GM12878 (cell line): Measurements from ENCODE around the gene SASH3. TPM values are rescaled to one million over a fixed set of nuclear protein-coding genes. Genes with fewer than 3 reads are reported as not detected.

ENCODE experiments used
- ATAC-seq: fragments of 200-7000 bp; cut with Tn5 transposase; 3 replicates; pipeline ENCODE4 v1.9.1; 2020; ENCODE audit warnings: mild to moderate bottlenecking, moderate library complexity
- BruUV-seq: library from RNA; stranded (reverse); fragments of 400-500 nt; replicated peaks from 2 replicates; lab custom pipeline; 2021; lab: Mats Ljungman, UMichigan
- CTCF ChIA-PET: fragments of 300-600 bp; sonication (Branson Sonifier 250); formaldehyde crosslinking; extraction: SDS; loops from one replicate; lab custom pipeline; 2021; ENCODE audit warnings: inconsistent platforms; lab: Yijun Ruan, JAX
- POLR2A ChIA-PET: fragments of 350-600 bp; formaldehyde crosslinking; extraction: SDS; loops from one replicate; lab custom pipeline; 2021; ENCODE audit warnings: inconsistent platforms; lab: Charles Lee
- RAD21 ChIA-PET: fragments of 300-600 bp; sonication (Branson Sonifier 250); formaldehyde crosslinking; loops from one replicate; lab custom pipeline; 2023; ENCODE audit warnings: antibody characterized with exemption; ENCODE audit not compliant: unreplicated experiment; lab: Charles Lee
- SMC1A ChIA-PET: fragments of 300-600 bp; sonication (Branson Sonifier 250); formaldehyde crosslinking; loops from one replicate; lab custom pipeline; 2023; ENCODE audit not compliant: unreplicated experiment, uncharacterized antibody; lab: Charles Lee
- DNase-seq: peaks from one replicate; pipeline ENCODE4 v3.0.0-alpha.2; 2011; ENCODE audit warnings: low read depth, low spot score
- FAIRE-seq: peaks from 3 replicates; lab custom pipeline; 2011; peaks lifted over from hg19 to GRCh38; lab: Jason Lieb, UNC
- H2AFZ ChIP-seq: 2 replicates; pipeline ENCODE4 v1.6.0; 2011; ENCODE audit warnings: low read depth, low read length, control low read depth; ENCODE audit not compliant: control insufficient read depth
- H3K27ac ChIP-seq: 2 replicates; pipeline ENCODE4 v1.5.1; 2011; ENCODE audit warnings: control low read depth; ENCODE audit not compliant: control insufficient read depth, insufficient read depth
- H3K27me3 ChIP-seq, 2 experiments: replicated peaks in 1 of 2; 2 replicates each; pipeline versions ENCODE4 v1.6.0 to v1.6.1; 2011; ENCODE audit warnings: low read length in 1 of 2; ENCODE audit not compliant: control insufficient read depth in 2 of 2, insufficient read depth in 2 of 2
- H3K36me3 ChIP-seq, 2 experiments: 2 replicates each; pipeline ENCODE4 v1.5.1; 2011; ENCODE audit warnings: low read length in 1 of 2; ENCODE audit not compliant: control insufficient read depth in 2 of 2, insufficient read depth in 2 of 2
- H3K4me1 ChIP-seq: 2 replicates; pipeline ENCODE4 v1.6.1; 2011; ENCODE audit warnings: mild to moderate bottlenecking, low read length, moderate library complexity, mixed read lengths; ENCODE audit not compliant: control insufficient read depth, insufficient read depth
- H3K4me2 ChIP-seq: 2 replicates; pipeline ENCODE4 v1.6.0; 2011; ENCODE audit warnings: control low read depth; ENCODE audit not compliant: control insufficient read depth, insufficient read depth
- H3K4me3 ChIP-seq: fragments of 200-600 bp; sonication (generic); 2 replicates; pipeline ENCODE4 v1.5.1; 2016
- H3K79me2 ChIP-seq: 2 replicates; pipeline ENCODE4 v1.6.0; 2011; ENCODE audit warnings: low read length; ENCODE audit not compliant: control insufficient read depth, insufficient read depth
- H3K9ac ChIP-seq: 2 replicates; pipeline ENCODE4 v1.8.0; 2011; ENCODE audit warnings: low read length, control low read depth, mixed read lengths; ENCODE audit not compliant: control insufficient read depth, insufficient read depth
- H3K9me3 ChIP-seq: replicated peaks from 3 replicates; pipeline ENCODE4 v1.5.1; 2011; ENCODE audit warnings: mild to moderate bottlenecking, low read length; ENCODE audit not compliant: control insufficient read depth, insufficient read depth
- H4K20me1 ChIP-seq: 2 replicates; pipeline ENCODE4 v1.6.0; 2011; ENCODE audit not compliant: control insufficient read depth, insufficient read depth
- EED ChIP-seq: sonication (generic); IDR thresholded peaks from 2 replicates; pipeline ENCODE4 v1.6.1; 2016; ENCODE audit warnings: antibody characterized with exemption, low read depth
- EGR1 ChIP-seq, 2 experiments: IDR thresholded peaks; 1 replicate in 1 of 2; 2 replicates in 1 of 2; pipeline ENCODE4 v1.6.1; 2011 to 2012; ENCODE audit warnings: low read depth in 2 of 2, low read length in 2 of 2, borderline replicate concordance in 1 of 2, mild to moderate bottlenecking in 1 of 2, moderate library complexity in 1 of 2
- EZH2 ChIP-seq: IDR thresholded peaks from 2 replicates; pipeline ENCODE4 v1.6.1; 2012; ENCODE audit warnings: low read depth, mild to moderate bottlenecking, control low read depth, inconsistent platforms, low read length, borderline replicate concordance; ENCODE audit not compliant: control insufficient read depth
- FOS ChIP-seq: IDR thresholded peaks from 3 replicates; pipeline ENCODE4 v1.6.1; 2011; ENCODE audit warnings: borderline replicate concordance; ENCODE audit not compliant: insufficient read length; ENCODE audit errors: extremely low read depth
- KDM1A ChIP-seq: fragments of 200-600 bp; sonication (generic); IDR thresholded peaks from 2 replicates; pipeline ENCODE4 v1.6.1; 2016; ENCODE audit warnings: borderline replicate concordance
- LARP7 ChIP-seq: fragments of 450-650 bp; IDR thresholded peaks from 2 replicates; pipeline ENCODE4 v1.6.1; 2017; ENCODE audit warnings: mild to moderate bottlenecking
- MEF2B ChIP-seq: fragments of 450-650 bp; IDR thresholded peaks from 2 replicates; pipeline ENCODE4 v1.6.1; 2018; ENCODE audit warnings: mild to moderate bottlenecking, moderate library complexity; ENCODE audit not compliant: partially characterized antibody, poor library complexity, severe bottlenecking
- NFIC ChIP-seq: IDR thresholded peaks from 2 replicates; pipeline ENCODE4 v1.6.1; 2012; ENCODE audit warnings: low read depth, mild to moderate bottlenecking, inconsistent platforms, low read length, moderate library complexity
- PML ChIP-seq: IDR thresholded peaks from 2 replicates; pipeline ENCODE4 v1.6.1; 2012; ENCODE audit warnings: low read length, inconsistent platforms
- POLR2AphosphoS2 ChIP-seq: IDR thresholded peaks from 2 replicates; pipeline ENCODE4 v1.6.1; 2011; ENCODE audit warnings: low read depth, mild to moderate bottlenecking, low read length, improper control_type of control experiment, moderate library complexity
- WRNIP1 ChIP-seq: IDR thresholded peaks from 2 replicates; pipeline ENCODE4 v1.6.1; 2011; ENCODE audit warnings: low read depth, low read length, improper control_type of control experiment, borderline replicate concordance
- WGBS: methylation state at CpG from one replicate; pipeline ENCODE4 v1.1.6; 2016; ENCODE audit warnings: low lambda C conversion rate; ENCODE audit not compliant: insufficient replicate concordance, insufficient coverage; ENCODE audit errors: missing lambda C conversion rate; 5-methylcytosine and 5-hydroxymethylcytosine counted together
- in situ Hi-C: fragments of 300-500 bp; cut with MboI; formaldehyde crosslinking; loops from 9 replicates; pipeline ENCODE4 v1.14.3; 2018; ENCODE audit warnings: mixed read lengths
- intact Hi-C: fragments of 100-400 bp; cut with micrococcal nuclease; formaldehyde crosslinking; loops from one replicate; pipeline ENCODE4 v1.14.2; 2022; ENCODE audit not compliant: unreplicated experiment
- polyA plus RNA-seq, 11 experiments: library from polyadenylated mRNA; depleted of rRNA in 4 of 11; unstranded in 6 of 11; stranded (reverse) in 5 of 11; fragments of >200 nt; fragmentation: Nextera tagmentation in 4 of 11; fragmentation: Illumina TruSeq in 1 of 11; extraction: Ambion mirVana in 4 of 11; extraction: Trizol in 1 of 11; gene quantifications; 1 replicate in 1 of 11; 2 replicates in 10 of 11; pipeline versions ENCODE4 v1.2.1 to v1.2.3, GENCODE V29; 2011 to 2016; ENCODE audit warnings: inconsistent platforms in 2 of 11, missing spikeins in 2 of 11, low read depth in 1 of 11
- total RNA-seq, 4 experiments: library from RNA; depleted of rRNA in 3 of 4; stranded (reverse); fragments of >200 nt in 3 of 4; fragmentation: Illumina TruSeq in 1 of 4; extraction: Trizol in 1 of 4; gene quantifications; 2 replicates each; pipeline versions ENCODE4 v1.2.1 to v1.2.3, GENCODE V29; 2013 to 2021
- TF ChIP-seq, protein P1 (sequence below): fragments of 450-650 bp; IDR thresholded peaks from 2 replicates; pipeline ENCODE4 v1.6.1; 2014; ENCODE audit warnings: mild to moderate bottlenecking
- TF ChIP-seq, protein P2 (sequence below): fragments of 450-650 bp; formaldehyde crosslinking; IDR thresholded peaks from 2 replicates; pipeline ENCODE4 v1.4.0; 2022; ENCODE audit warnings: mild to moderate bottlenecking, moderate library complexity
- TF ChIP-seq, protein P3 (sequence below): IDR thresholded peaks from 2 replicates; pipeline ENCODE4 v1.6.1; 2011; ENCODE audit warnings: low read depth, mild to moderate bottlenecking, low read length, moderate library complexity, borderline replicate concordance; ENCODE audit errors: extremely low read depth
- TF ChIP-seq, protein P4 (sequence below): fragments of 450-650 bp; formaldehyde crosslinking; IDR thresholded peaks from 2 replicates; pipeline ENCODE4 v1.4.0; 2020; ENCODE audit warnings: mild to moderate bottlenecking, moderate library complexity

SASH3 gene
- total and polyA plus RNA-seq, 10 of the 15 experiments (the other 5 are each of a cell fraction or from before 2014, with no cell fraction given): 23.1 to 233 (median 160) TPM

DNA sequence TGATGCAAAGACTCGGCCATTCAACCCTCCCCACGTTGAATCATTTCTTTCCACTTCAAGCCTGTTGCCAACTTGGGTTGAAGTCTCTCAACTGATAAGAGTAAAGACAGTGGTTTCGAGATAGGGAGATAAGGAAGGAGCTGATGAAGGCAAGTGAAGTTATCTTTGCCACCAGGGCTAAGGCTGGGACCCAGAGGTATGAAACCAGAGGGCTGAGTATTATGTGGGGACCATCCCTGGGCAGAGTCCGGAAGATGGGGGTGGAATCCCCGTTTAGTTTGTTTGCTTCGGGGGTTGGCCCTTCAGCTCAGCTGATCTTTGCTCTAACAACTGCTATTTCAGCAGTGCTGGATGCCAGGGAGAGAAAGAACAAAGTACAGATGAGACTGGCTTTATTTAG lies 43.3 kb upstream of the SASH3 start:
- SMC1A ChIA-PET: interaction anchor here (0.7 kb wide), 1 partner anchor 22 kb away, joined by 3 read pairs; no protein-coding TSS in a partner anchor
- no TSS peak for BruUV-seq
- no peak for FAIRE-seq
- TF ChIP-seq EZH2: no peak
- no peak for TF ChIP-seq PML
- no peak for TF ChIP-seq WRNIP1
- no peak for TF ChIP-seq MEF2B
- TF ChIP-seq, protein P1, sequence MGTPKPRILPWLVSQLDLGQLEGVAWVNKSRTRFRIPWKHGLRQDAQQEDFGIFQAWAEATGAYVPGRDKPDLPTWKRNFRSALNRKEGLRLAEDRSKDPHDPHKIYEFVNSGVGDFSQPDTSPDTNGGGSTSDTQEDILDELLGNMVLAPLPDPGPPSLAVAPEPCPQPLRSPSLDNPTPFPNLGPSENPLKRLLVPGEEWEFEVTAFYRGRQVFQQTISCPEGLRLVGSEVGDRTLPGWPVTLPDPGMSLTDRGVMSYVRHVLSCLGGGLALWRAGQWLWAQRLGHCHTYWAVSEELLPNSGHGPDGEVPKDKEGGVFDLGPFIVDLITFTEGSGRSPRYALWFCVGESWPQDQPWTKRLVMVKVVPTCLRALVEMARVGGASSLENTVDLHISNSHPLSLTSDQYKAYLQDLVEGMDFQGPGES: no peak
- TF ChIP-seq NFIC: no peak
- TF ChIP-seq LARP7: no peak
- no peak for TF ChIP-seq KDM1A
- TF ChIP-seq, protein P2, sequence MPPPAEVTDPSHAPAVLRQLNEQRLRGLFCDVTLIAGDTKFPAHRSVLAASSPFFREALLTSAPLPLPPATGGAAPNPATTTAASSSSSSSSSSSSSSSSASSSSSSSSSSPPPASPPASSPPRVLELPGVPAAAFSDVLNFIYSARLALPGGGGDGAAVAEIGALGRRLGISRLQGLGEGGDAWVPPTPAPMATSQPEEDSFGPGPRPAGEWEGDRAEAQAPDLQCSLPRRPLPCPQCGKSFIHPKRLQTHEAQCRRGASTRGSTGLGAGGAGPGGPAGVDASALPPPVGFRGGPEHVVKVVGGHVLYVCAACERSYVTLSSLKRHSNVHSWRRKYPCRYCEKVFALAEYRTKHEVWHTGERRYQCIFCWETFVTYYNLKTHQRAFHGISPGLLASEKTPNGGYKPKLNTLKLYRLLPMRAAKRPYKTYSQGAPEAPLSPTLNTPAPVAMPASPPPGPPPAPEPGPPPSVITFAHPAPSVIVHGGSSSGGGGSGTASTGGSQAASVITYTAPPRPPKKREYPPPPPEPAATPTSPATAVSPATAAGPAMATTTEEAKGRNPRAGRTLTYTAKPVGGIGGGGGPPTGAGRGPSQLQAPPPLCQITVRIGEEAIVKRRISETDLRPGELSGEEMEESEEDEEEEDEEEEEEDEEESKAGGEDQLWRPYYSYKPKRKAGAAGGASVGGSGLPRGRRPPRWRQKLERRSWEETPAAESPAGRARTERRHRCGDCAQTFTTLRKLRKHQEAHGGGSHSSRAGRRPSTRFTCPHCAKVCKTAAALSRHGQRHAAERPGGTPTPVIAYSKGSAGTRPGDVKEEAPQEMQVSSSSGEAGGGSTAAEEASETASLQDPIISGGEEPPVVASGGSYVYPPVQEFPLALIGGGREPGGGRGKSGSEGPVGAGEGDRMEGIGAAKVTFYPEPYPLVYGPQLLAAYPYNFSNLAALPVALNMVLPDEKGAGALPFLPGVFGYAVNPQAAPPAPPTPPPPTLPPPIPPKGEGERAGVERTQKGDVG: no peak
- TF ChIP-seq, protein P3, sequence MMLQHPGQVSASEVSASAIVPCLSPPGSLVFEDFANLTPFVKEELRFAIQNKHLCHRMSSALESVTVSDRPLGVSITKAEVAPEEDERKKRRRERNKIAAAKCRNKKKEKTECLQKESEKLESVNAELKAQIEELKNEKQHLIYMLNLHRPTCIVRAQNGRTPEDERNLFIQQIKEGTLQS: no peak
- TF ChIP-seq FOS: no peak
- TF ChIP-seq, protein P4, sequence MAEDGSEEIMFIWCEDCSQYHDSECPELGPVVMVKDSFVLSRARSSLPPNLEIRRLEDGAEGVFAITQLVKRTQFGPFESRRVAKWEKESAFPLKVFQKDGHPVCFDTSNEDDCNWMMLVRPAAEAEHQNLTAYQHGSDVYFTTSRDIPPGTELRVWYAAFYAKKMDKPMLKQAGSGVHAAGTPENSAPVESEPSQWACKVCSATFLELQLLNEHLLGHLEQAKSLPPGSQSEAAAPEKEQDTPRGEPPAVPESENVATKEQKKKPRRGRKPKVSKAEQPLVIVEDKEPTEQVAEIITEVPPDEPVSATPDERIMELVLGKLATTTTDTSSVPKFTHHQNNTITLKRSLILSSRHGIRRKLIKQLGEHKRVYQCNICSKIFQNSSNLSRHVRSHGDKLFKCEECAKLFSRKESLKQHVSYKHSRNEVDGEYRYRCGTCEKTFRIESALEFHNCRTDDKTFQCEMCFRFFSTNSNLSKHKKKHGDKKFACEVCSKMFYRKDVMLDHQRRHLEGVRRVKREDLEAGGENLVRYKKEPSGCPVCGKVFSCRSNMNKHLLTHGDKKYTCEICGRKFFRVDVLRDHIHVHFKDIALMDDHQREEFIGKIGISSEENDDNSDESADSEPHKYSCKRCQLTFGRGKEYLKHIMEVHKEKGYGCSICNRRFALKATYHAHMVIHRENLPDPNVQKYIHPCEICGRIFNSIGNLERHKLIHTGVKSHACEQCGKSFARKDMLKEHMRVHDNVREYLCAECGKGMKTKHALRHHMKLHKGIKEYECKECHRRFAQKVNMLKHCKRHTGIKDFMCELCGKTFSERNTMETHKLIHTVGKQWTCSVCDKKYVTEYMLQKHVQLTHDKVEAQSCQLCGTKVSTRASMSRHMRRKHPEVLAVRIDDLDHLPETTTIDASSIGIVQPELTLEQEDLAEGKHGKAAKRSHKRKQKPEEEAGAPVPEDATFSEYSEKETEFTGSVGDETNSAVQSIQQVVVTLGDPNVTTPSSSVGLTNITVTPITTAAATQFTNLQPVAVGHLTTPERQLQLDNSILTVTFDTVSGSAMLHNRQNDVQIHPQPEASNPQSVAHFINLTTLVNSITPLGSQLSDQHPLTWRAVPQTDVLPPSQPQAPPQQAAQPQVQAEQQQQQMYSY: no peak
- no peak for TF ChIP-seq POLR2AphosphoS2
- no peak for TF ChIP-seq EED
- no peak for TF ChIP-seq EGR1 (IDR thresholded peaks at IDR 0.05; ENCODE audit: borderline replicate concordance in 1 of 2, low read depth in 2 of 2, low read length in 2 of 2)

More for the DNA sequence above, 43.3 kb upstream of the SASH3 start:
- ATAC-seq (no peak), DNase-seq (no peak)
- WGBS: 37% methylated on average over 6 of the region's 6 CpGs
- H4K20me1 ChIP-seq: no peaks in the 10 kb centered on the region
- no peaks in the 10 kb centered on the region for H3K9me3 ChIP-seq
- no peak overlapping the region for H3K27ac ChIP-seq
- no peak overlapping the region for H2AFZ ChIP-seq
- intact Hi-C loops (no loop called here), in situ Hi-C loops (no loop called here)
- no peaks in the 10 kb centered on the region for H3K4me1 ChIP-seq
- ChIA-PET CTCF (interaction anchor here (0.8 to 1.7 kb wide), 3 partner anchors 10 to 100 kb away, joined by 3 to 4 read pairs (median 4); no protein-coding TSS in a partner anchor), RAD21 (interaction anchor here (3.2 kb wide), 1 partner anchor 87 kb away, joined by 11 read pairs; no protein-coding TSS in a partner anchor), POLR2A (no interaction called here)
- no peaks in the 10 kb centered on the region for H3K36me3 ChIP-seq
- no peak overlapping the region for H3K4me3 ChIP-seq
- no peaks in the 10 kb centered on the region for H3K79me2 ChIP-seq
- H3K9ac ChIP-seq: no peak overlapping the region
- H3K27me3 ChIP-seq: no peaks in the 10 kb centered on the region; a peak in 1 of 4 replicates
- no peak overlapping the region for H3K4me2 ChIP-seq
